Measurements from ENCODE around the gene AGBL4.

Gene AGBL4

GRCh38 chr1:48684381-48684780 lies 1339.4 kb downstream of the AGBL4 start:
- no peak for DNase-seq (ENCODE audit: low read depth, low spot score)

GRCh38 chr1:48683839-48684238 lies 1339.9 kb downstream of the AGBL4 start:
- DNase-seq (ENCODE audit: low read depth, low spot score), result no peak

GRCh38 chr1:48681476-48682305 lies 1342.1 kb downstream of the AGBL4 start:
- no peak for DNase-seq (ENCODE audit: low read depth, low spot score)

GRCh38 chr1:48680411-48681035 lies 1343.2 kb downstream of the AGBL4 start:
- DNase-seq (ENCODE audit: low read depth, low spot score), result no peak

DNA sequence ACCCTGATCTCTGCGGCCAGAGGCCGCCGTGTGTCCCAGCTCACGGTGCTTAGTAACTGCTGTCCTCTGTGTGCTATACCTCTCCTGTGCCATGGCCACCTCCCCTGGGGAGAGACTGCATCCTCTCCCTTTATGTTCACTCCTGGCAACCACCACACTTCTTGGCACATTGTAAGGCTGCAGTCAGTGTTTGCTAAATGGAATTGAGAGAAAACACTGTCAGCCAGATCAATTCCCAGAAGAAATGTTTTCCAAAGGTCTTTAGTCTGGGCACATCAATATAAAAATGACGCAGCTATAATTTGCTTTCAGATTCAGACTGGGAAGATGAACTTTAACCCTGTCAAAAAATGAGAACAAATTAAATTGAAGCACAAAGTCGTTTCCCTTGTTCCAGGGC lies 1343.9 kb downstream of the AGBL4 start:
- DNase-seq (ENCODE audit: low read depth, low spot score), result no peak

- no peak for DNase-seq (ENCODE audit: low read depth, low spot score)
Measured at GRCh38 chr1:48678710-48679505, 1344.8 kb downstream of the AGBL4 start.

DNA sequence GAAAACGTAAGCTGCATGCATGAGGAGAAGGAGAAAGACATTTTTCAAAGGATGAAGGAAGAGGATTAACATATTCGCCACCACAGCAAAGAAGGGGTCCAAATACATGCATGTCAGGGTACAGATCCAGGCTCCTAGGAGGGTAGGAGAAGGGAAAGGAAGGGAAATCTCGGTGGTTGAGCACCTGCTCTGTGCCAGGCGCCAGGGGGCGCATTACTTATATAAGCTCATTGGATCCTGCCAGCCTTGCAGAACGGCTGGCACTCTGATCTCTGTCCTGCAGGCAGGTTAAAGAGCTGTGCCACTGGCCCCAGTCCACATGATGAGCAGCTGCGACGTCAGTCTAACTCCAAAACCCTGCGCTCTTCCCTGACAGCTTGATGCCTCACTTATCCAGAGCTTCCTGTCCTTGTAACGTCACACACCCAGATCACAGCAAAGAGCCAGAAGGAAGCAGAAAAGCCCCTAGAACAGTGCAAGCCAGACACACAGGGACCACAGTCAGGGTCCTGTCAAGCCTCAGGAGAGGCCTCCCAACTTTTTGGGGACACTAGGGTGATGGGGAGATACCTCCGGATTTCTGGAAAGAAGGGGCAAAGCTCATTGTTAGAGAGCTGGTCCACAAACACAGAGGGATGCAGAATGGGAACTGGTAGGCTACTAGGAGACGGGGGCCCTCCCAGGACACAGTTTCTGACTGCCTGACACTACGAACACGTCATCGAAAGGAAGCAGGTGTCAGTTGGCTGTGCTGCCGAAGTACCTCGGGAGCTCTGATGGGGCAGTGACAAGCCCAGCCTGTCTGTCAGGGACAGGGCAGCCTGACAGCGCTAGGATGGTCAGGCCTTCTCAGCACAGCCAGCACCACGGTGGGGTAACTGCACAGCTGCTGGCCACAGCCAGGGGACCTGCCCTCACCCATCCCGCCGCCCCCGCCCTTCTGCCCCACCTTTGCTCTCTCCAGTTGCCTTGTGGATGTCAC lies 1346.2 kb downstream of the AGBL4 start:
- DNase-seq (ENCODE audit: low read depth, low spot score), result no peak

- DNase-seq (ENCODE audit: low read depth, low spot score), result no peak
Measured at GRCh38 chr1:48676822-48677221, 1346.9 kb downstream of the AGBL4 start.

DNA sequence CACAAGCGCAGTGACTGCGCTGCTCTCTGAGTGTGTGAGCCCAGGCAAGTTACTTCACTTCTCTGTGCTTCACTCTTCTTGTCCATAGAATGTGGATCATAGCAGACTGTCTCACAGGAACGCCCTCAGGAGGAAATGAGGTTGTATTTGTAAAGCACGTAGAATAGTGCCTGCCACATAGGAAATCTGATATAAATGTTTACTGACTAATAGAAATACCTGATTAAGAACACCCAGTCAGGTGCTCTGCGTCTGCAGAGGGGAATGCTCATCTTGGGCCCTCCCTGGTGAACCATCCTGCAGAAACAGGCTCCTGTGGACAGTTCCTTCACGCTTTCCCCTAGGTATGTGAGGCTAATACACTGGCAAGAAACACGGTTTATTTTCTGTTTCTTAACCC lies 1347.4 kb downstream of the AGBL4 start:
- DNase-seq (ENCODE audit: low read depth, low spot score), result no peak

GRCh38 chr1:48675251-48675650 lies 1348.5 kb downstream of the AGBL4 start:
- DNase-seq (ENCODE audit: low read depth, low spot score), result no peak

GRCh38 chr1:48674641-48675040 lies 1349.1 kb downstream of the AGBL4 start:
- DNase-seq (ENCODE audit: low read depth, low spot score), result no peak

- no peak for DNase-seq (ENCODE audit: low read depth, low spot score)
Measured at GRCh38 chr1:48673332-48674105, 1350.2 kb downstream of the AGBL4 start.

- no peak for DNase-seq (ENCODE audit: low read depth, low spot score)
Measured at GRCh38 chr1:48671578-48671977, 1352.2 kb downstream of the AGBL4 start.

- DNase-seq (ENCODE audit: low read depth, low spot score), result no peak
Measured at GRCh38 chr1:48670234-48671020, 1353.3 kb downstream of the AGBL4 start.

GRCh38 chr1:48668339-48668738 lies 1355.4 kb downstream of the AGBL4 start:
- DNase-seq (ENCODE audit: low read depth, low spot score), result no peak

GRCh38 chr1:48667782-48668181 lies 1356.0 kb downstream of the AGBL4 start:
- no peak for DNase-seq (ENCODE audit: low read depth, low spot score)

- no peak for DNase-seq (ENCODE audit: low read depth, low spot score)
Measured at GRCh38 chr1:48665708-48666407, 1357.9 kb downstream of the AGBL4 start.

DNA sequence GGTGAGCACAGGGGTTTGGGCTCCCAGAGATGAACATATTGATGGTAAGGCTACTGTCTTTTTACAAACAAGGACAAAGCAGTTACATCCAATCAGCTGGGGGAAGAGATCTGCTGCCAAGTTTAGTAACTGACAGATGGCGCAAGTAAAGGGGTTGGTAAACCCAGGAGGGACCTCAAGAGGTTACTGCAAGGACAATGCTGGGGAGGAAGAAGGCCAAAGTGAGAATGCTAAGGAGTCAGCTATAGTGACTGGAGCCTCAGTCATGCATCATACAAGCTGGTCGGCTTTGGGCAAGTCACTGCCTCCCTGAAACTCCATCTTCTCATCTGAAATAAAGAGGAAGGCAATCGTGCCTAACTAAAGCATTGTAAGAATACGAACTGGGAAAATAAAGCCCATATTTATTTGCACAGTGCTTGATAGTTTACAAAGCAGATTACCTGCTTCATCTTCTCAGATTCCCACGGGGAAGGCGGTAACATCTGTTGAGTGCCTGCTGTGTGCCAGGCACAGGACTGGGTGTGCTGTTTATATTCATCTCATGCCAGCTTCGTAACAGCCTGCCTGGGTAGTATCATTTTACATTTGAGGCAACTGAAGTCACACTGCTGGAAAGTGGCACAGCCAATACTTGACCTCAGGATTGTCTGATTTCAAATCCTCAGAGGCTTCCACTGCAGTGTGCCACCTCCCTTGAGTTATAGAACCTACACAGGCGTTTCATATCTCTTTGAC lies 1361.9 kb downstream of the AGBL4 start:
- DNase-seq (ENCODE audit: low read depth, low spot score), result no peak
